WI38 (cell line): Measurements from ENCODE around the gene CDKN1C.

ENCODE experiments used
- H3K4me3 ChIP-seq: 2 replicates; pipeline ENCODE4 v1.5.1; 2011; ENCODE audit warnings: low read depth, mild to moderate bottlenecking, control low read depth, low read length
- TF ChIP-seq, protein P1 (sequence below): IDR thresholded peaks from 2 replicates; pipeline ENCODE4 v1.5.1; 2012; ENCODE audit warnings: low read depth, mild to moderate bottlenecking, control low read depth, low read length

The CDKN1C gene

DNA sequence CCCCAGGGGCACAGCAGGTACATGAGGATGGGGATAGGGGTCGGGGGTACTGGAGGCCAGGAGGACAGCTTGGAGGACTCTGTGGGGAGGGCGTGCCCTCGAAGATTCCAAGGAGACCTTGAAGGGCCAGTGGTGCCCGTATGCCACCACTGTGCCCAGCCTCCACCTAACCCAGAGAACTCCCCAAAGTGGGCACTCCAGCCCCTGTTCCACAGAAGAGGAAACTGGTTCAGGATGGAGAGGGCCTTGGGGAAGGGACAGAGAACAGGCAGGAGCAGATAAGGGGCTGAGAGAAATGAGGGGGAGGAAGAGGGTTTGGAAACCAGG lies 45.8 kb upstream of the CDKN1C start:
- H3K4me3 ChIP-seq: no peak overlapping the region
- TF ChIP-seq, protein P1, sequence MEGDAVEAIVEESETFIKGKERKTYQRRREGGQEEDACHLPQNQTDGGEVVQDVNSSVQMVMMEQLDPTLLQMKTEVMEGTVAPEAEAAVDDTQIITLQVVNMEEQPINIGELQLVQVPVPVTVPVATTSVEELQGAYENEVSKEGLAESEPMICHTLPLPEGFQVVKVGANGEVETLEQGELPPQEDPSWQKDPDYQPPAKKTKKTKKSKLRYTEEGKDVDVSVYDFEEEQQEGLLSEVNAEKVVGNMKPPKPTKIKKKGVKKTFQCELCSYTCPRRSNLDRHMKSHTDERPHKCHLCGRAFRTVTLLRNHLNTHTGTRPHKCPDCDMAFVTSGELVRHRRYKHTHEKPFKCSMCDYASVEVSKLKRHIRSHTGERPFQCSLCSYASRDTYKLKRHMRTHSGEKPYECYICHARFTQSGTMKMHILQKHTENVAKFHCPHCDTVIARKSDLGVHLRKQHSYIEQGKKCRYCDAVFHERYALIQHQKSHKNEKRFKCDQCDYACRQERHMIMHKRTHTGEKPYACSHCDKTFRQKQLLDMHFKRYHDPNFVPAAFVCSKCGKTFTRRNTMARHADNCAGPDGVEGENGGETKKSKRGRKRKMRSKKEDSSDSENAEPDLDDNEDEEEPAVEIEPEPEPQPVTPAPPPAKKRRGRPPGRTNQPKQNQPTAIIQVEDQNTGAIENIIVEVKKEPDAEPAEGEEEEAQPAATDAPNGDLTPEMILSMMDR: no peak

DNA sequence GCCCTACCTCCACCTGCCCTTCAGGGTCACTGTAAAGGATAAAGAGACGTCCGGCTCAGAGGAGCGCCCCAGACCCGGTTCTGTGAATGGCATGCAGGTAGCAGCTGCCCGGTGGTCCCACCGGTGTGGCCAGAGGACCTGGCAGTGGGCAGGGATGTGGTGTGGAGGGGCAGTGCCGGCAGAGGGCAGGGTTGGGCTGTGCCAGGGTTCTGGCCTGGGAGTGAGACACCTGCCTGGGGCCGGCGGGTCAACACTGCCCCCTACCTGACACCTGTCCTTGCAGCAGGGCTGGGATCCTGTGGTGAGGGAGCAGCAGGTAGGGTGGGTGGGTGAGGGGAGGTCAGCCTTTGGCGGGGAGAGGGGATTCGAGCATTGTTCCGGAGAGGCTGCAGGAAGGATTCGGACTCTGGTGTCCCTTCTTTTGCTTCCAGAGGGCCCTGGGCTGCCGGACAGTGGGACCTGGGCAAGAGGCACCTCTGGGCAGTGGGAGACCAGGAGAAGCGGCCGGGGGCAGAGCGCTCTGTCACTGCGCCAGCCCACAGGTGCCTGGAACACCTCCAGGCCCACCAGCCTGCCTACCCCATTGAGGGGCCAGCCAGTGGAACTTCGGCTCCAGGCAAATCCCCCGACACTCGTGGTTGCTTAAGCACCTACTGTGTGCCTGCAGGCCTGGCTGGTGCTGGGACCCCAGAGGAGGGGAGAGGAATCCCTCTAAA lies 45.3 kb upstream of the CDKN1C start:
- TF ChIP-seq, protein P1: peak; percentile 23; the same call in 1 of the 2 replicates
- H3K4me3 ChIP-seq: peak overlapping the region; percentile 55

DNA sequence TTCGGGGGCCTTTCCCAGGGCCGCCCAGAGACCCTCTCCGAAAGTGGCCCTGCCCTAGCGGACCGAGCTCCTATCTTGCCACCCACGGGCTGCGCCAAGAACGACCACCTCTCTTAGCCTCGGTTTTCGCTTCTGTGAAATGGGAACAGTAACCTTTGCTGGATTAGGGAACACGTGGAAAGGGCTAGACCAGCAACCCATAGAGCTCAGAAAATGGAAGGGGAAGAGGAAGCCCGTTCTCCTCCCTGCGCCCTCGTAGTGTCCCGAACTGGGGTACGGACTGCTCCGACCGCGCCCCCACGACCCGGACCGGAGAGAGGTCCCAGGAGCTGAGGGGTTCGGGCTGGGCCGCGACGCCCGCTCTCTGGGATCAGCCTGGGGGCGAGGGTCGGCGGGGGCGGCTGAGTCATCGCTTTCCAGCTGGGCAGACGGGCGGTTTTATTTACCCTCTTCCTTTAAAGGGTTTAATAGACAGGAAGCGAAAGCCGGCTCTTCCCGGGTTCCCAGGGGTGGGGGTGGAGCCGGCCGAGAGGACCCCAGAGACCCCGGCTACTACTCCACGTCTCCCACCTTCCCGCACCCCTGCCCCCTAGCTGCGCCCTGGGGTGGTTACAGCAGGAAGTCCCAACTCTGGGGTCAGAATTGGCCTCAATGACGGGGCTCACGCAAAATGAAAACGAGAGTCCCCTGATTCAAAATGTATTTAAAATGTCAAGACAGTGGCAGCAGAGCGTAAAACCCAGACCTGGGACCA lies 44.6 kb upstream of the CDKN1C start:
- peak overlapping the region; percentile 55 for H3K4me3 ChIP-seq
- TF ChIP-seq, protein P1: peak; percentile 39

DNA sequence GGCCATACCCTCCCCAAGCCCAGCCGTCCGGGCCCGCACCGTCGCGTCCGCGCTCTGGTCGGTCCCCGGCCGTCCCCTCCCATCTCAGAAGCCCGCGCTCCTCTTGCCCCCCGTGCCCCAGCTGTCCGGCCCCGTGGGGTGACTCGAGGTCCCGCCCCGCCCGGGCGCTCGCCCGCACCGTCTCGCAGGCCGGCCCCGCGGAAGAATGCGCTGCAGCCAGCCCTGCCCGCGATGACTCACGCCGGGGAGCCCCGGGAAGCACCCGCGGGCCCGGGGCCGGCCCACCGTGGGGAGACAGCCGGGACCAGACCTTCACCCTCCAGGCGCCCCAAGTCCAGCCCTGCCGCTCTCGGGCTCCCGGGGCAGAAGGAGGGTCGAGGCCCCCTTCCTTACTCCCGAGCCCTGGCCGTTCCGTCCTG lies 44.0 kb upstream of the CDKN1C start:
- H3K4me3 ChIP-seq: peak overlapping the region; percentile 55
- TF ChIP-seq, protein P1: no peak

DNA sequence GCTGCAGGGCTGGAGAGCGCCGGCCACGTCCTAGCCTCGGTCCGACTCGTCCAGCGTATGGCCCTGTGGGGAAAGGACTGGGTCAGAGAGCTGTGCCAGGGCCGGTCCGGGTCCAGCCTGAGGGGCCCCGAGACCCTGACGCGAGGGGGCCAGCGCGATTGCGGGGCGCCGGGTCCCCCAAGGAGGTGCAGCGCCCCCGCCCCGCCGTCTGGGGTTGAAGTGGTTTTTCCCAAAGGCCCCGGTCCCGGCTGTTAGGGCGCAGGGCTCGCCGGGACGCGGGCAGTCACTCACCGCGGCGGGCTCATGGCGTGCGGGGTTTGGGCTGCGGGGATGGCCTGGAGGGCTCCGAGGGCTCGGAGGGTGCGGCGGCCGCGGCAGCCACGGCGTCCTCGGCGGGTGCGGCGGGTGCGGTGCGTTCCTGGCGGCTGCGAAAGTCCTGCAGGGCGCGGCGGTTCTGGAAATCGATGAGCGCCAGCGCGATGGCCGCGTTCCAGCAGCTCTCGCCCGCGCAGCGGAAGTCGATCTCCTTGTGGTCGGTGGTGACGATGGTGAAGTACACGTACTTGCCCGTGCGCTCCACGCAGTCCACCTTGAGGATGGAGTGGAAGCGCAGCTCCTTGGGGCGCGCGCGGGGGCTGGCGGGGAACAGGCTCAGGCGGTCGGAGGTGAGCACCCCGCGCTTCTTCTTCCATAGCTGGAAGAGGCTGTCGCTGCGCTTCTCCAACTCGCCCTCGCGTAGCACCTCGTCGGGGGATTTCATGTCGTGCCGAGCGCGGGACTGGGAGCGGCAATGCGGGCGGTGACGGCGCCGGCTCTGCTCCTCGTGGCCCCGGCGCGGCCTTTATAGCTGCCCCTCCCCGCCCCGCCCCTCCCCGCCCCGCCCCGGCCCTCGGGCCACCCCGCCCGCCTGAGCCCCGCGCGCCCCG lies 43.3 kb upstream of the CDKN1C start, which contains the start of gene PHLDA2:
TSS of gene PHLDA2 (minus strand) at position 816 of the 926 bp plus-strand sequence. CDS start at position 760, 56 bp downstream.
- peak within 1 kb of the TSS; percentile 86 for H3K4me3 ChIP-seq
- TF ChIP-seq, protein P1: no peak

DNA sequence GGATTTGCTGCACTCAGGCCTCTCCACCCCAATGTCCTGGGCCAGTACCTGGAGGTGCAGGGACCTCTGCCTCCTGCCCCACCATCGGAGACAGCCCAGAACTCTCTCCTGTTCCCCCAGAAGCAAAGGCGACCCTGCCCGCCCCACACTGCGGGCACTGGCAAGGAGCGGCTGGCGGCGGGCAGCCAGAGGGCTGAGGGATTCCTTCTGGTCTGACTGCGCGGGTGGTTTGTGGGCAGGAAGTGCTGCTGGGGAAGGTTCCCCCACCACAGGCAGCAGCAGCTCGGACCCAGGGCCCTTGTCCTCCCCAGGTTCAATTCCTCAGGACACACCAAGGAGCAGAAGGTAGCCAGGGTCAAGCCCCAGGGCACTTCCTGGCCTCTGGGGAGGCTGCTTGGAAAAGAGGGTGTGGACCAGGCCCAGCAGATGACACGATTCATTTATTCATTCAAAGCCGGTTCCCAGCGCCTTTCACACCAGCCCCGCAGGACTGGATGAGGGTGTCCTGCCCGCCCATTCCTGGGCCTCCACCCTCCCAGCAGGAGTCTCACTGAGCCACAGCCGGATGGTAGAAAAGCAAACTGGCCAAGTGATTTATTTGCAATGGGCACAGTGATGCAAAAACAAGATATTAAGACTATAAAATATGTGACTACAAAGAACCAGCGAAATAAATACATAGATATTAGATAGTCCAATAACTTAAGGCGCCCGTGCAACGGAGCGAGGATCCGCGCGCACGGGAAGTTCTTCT lies 42.5 kb upstream of the CDKN1C start:
- H3K4me3 ChIP-seq: peak overlapping the region; percentile 86

More for the DNA sequence above, 42.5 kb upstream of the CDKN1C start:
- TF ChIP-seq, protein P1: no peak
